GM19099 (cell line): ENCODE measurements around the gene RCOR2.

ENCODE experiments used
- POLR2A ChIP-seq: IDR thresholded peaks from 3 replicates; pipeline ENCODE4 v1.6.1; 2011; ENCODE audit warnings: low read depth; ENCODE audit not compliant: insufficient read length; ENCODE audit errors: extremely low read depth

The RCOR2 gene

GRCh38 chr11:63906087-63906486, 10.9 kb downstream of the RCOR2 start:
- no peak for TF ChIP-seq POLR2A

DNA sequence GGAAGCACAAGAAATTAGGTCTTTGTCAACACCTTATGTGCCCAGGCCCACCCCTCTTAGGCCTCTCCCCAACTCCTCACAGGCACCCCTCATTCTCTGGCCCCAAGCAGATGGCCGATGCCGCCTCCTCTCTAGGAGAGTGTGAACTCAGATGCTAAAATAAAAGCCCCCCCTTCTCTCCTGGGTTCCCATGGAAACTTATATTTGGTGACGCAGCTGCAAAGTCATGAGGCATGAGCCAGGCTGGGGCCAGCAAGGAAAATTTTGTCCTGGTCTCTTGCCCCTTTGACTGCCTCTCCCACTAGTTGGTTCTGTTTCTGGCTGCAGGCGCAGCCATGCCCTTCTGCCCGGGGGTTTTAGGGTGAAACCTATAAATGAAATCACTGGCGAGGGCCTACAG, 11.8 kb downstream of the RCOR2 start:
- TF ChIP-seq POLR2A: no peak

- no peak for TF ChIP-seq POLR2A
Measured at GRCh38 chr11:63904743-63905142, 12.2 kb downstream of the RCOR2 start.

DNA sequence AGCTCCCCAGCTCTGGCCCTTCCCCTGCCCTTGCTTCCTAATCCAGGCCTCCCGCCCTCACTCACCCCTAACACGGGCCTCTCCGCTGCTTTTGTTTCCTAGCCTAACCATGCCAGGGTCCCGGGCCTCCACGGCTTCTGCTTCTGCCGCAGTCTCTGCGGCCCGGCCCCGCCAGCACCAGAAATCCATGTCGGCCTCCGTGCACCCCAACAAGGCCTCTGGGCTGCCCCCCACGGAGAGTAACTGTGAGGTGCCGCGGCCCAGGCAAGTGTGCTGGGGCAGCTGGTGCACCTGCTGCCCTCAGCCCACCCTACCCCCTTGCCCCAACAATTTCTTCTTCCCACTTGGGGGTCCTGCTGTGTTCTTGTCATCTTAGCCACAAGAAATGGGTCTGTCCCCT, 13.1 kb downstream of the RCOR2 start:
- TF ChIP-seq POLR2A: no peak

GRCh38 chr11:63901660-63902059, 15.3 kb downstream of the RCOR2 start:
- TF ChIP-seq POLR2A: no peak

DNA sequence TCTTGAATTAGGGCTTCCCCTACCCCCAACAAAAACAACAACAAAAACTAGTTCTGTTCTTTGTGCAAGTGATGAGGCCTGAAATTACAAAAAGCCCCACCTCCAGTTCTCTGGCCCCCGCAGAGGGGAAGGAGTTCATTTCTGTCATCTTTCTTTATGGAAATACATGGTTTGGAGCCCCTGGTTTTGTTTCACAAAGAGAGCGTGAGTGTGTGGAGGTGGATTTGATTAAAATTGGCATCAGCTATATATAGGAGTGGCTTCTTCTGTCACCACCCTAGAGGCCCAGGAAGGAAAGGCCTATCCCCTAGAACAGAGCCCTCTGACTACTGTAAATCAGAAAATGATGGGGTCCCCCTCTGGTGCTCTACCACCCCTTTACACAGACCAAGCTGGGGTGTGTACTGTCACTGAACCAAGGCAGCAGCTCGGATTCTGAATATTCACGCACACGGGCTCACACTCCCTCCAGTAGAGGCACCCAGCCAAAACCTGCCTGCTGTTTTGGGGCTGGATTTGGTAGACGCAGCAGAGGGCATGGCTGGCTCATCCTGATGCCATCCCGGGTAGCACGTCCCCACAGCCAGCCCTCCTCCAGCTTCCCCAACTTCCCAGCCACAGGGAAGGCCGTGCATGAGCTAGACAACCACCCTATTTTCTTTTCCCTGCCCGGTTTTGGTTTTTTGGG, 19.4 kb downstream of the RCOR2 start:
- TF ChIP-seq POLR2A: no peak

GRCh38 chr11:63896071-63896470, 20.9 kb downstream of the RCOR2 start:
- no peak for TF ChIP-seq POLR2A

DNA sequence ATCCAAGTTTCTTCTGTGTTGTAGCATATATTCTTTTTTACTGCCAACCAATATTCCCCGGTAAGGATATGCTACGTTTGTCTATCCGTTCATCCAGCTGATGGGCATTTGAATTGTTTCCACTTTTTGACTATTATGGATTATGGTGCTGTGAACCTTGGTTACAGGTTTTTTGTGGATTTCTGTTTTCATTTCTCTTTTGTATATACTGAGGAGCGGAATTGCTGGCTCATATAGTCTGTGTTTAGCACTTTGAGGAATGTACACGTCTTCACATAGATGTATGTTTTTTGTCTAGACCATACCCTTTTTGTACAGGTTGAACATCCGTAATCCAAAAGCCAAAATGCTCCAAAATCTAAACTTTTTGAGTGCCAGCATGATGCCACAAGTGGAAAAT, 23.6 kb downstream of the RCOR2 start:
- no peak for TF ChIP-seq POLR2A

GRCh38 chr11:63892228-63892627, 24.7 kb downstream of the RCOR2 start:
- TF ChIP-seq POLR2A: no peak

DNA sequence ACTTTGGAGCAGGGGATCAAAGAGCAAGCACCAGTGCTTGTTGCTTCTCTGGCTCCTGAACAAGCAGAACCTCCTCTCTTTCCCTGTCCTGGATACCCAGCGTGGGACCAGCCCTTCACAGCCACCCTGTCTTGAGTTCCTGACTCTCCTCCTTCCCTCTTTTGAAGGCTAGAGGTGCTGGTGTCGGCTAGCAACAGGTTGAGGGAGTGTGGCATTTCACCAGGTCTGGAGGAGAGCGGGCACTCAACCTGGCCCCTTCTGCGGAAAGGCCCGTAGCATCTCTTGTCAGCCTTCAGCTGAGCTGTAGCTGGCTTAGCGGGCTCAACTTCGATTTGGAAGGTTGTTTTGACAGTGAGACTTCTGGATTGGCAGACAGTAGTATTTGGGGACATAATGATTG, 26.6 kb downstream of the RCOR2 start:
- TF ChIP-seq POLR2A: no peak

GRCh38 chr11:63889344-63889743, 27.6 kb downstream of the RCOR2 start:
- no peak for TF ChIP-seq POLR2A

DNA sequence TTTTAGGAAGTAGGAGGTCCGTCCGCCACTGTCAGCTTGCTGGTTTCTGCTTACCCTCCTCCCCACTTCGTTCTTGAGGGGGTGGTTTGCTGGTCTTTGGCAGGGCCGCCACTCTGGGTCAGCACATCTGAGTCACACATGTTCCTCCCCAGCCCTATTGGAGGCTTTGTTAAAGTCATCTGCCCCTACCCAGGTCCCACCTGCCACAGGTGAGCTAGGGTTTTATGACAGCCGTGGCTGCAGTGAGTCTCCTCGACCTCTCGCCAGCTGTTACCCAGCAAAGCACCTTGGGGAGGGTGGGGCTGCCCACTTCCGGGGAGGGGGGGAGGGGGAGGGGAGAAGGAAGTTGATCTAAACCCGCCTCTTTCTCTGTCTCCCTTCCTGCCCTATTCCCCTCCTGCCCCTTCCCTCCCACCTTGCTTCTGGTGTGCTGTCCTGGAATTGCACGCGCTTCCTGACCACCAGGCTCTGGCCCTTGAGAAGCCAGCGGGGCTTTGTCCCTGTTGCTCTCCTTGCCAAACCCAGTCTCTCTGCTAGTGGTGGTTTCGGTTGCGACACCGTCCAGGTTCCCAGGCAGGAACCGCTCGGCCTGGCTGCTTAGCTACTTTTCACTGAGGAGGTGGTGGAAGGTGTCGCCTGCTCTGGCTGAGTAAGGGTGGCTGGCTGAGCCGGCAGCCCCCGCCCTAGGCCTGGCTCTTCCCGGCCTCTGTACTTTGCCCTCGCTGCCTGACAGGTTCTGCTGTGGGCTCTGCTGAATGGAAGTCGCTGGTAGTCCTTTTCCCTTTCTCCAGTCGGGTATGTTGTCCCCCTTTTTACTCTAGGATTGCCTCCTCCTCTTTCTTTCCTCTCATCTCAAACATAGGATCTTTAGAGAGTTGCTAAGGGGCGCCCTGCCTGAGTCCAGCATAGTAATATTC, 28.5 kb downstream of the RCOR2 start:
- peak; percentile 38 for TF ChIP-seq POLR2A

- TF ChIP-seq POLR2A: no peak
Measured at GRCh38 chr11:63887386-63887999, 29.5 kb downstream of the RCOR2 start.

- TF ChIP-seq POLR2A: no peak
Measured at GRCh38 chr11:63884196-63884932, 32.6 kb downstream of the RCOR2 start.

DNA sequence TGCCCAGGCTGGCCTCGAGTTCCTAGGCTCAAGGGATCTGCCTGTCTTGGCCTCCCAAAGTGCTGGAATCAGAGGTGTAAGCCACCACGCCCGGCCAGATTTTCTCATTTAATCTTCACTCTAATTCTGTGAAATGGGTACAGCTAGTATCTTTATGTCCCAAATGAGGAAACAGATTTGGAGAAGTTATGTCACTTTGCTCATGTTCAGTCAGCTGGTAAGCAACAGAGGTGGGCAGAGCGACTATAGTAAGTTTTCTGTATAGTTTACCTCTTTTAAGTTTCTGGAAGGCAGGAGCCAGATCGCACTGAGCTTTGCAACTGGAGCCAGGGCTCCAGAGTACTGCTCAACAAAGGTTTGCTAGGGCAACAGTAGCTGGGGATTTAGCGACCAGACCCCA, 33.2 kb downstream of the RCOR2 start:
- TF ChIP-seq POLR2A: no peak
